SIG-M5 treated with dmso at 0.1 percent for 504 hours (cell line): Measurements from ENCODE around the gene CNTNAP1.
"Not testable (repeated sequence)": the region's sequence is repeated elsewhere in the genome, so short reads cannot be mapped to it uniquely, and the experiment has no call there.

ENCODE experiments used
- DNase-seq: peaks from one replicate; lab custom pipeline; 2025; ENCODE audit not compliant: unreplicated experiment; lab: John Stamatoyannopoulos, UW

Gene CNTNAP1

GRCh38 chr17:42723636-42724035 is 41.3 kb downstream of the CNTNAP1 start:
- no peak for DNase-seq

GRCh38 chr17:42725143-42725542 is 42.8 kb downstream of the CNTNAP1 start:
- DNase-seq = no peak

GRCh38 chr17:42740699-42741098 is 58.4 kb downstream of the CNTNAP1 start:
- no peak for DNase-seq

GRCh38 chr17:42742916-42743315 is 60.6 kb downstream of the CNTNAP1 start:
- DNase-seq = not testable (repeated sequence)

- DNase-seq = no peak
These were observed 61.4 kb downstream of the CNTNAP1 start for GRCh38 chr17:42743595-42744282.

GRCh38 chr17:42744283-42744805 is 62.0 kb downstream of the CNTNAP1 start:
- DNase-seq = peak; percentile 57

- DNase-seq = peak; percentile 85
These were observed 62.7 kb downstream of the CNTNAP1 start, which contains the start of gene EZH1 for GRCh38 chr17:42744806-42745617. TSS of gene EZH1 (minus strand) at chr17:42745040. CDS start at chr17:42728941, 16,099 bp downstream.

GRCh38 chr17:42748202-42748907 is 66.0 kb downstream of the CNTNAP1 start:
- no peak for DNase-seq

GRCh38 chr17:42748908-42749798 is 66.8 kb downstream of the CNTNAP1 start:
- DNase-seq = no peak
